Neural cell (in vitro differentiated cells): Measurements from ENCODE around the gene CCNT2. TPM values are rescaled to one million over a fixed set of nuclear protein-coding genes. Genes with fewer than 3 reads are reported as not detected.

ENCODE experiments used
- H2AFZ ChIP-seq: fragments of 200-600, 300-800 bp; sonication (generic), shearing (Covaris generic); 2 replicates; pipeline ENCODE4 v1.6.0; 2014; ENCODE audit warnings: low read depth, mild to moderate bottlenecking, antibody characterized with exemption, low read length, moderate library complexity
- H3F3A ChIP-seq: fragments of 200-600 bp; shearing (Covaris generic); 2 replicates; pipeline ENCODE4 v1.6.1; 2016; ENCODE audit warnings: mild to moderate bottlenecking, moderate library complexity, mixed read lengths, antibody characterized with exemption, low read length; ENCODE audit not compliant: insufficient read depth, poor library complexity, severe bottlenecking
- H3K27ac ChIP-seq: fragments of 200-600, 300-800 bp; sonication (generic), shearing (Covaris generic); 2 replicates; pipeline ENCODE4 v1.5.1; 2014; ENCODE audit warnings: mild to moderate bottlenecking, low read length, moderate library complexity
- H3K27me3 ChIP-seq: fragments of 300-800, 200-600 bp; sonication (generic), shearing (Covaris generic); 2 replicates; pipeline ENCODE4 v1.6.0; 2014; ENCODE audit warnings: mild to moderate bottlenecking, low read depth, low read length, moderate library complexity; ENCODE audit not compliant: insufficient read depth
- H3K36me3 ChIP-seq: fragments of 300-800, 200-600 bp; sonication (generic), shearing (Covaris generic); 2 replicates; pipeline ENCODE4 v1.5.1; 2014; ENCODE audit warnings: mild to moderate bottlenecking, antibody characterized with exemption, low read length, moderate library complexity; ENCODE audit not compliant: insufficient read depth
- H3K4me2 ChIP-seq: fragments of 300-800, 200-600 bp; sonication (generic), shearing (Covaris generic); 2 replicates; pipeline ENCODE4 v1.6.0; 2014; ENCODE audit warnings: mild to moderate bottlenecking, low read length
- H3K4me3 ChIP-seq: fragments of 300-800, 200-600 bp; sonication (generic), shearing (Covaris generic); 2 replicates; pipeline ENCODE4 v1.5.1; 2014; ENCODE audit warnings: mild to moderate bottlenecking, low read length, moderate library complexity
- H3K79me2 ChIP-seq: fragments of 200-600 bp; shearing (Covaris generic); replicated peaks from 2 replicates; pipeline ENCODE4 v1.6.0; 2014; ENCODE audit warnings: mild to moderate bottlenecking, low read length, moderate library complexity; ENCODE audit not compliant: insufficient read depth
- H3K9ac ChIP-seq: fragments of 300-800, 200-600 bp; sonication (generic), shearing (Covaris generic); 2 replicates; pipeline ENCODE4 v1.6.1; 2016; ENCODE audit warnings: mild to moderate bottlenecking, low read length, mixed read lengths
- H3K9me2 ChIP-seq: fragments of 200-600 bp; shearing (Covaris generic); 2 replicates; pipeline ENCODE4 v1.6.1; 2016; ENCODE audit warnings: mild to moderate bottlenecking, low read length, mixed read lengths; ENCODE audit not compliant: insufficient read depth
- H3K9me3 ChIP-seq: fragments of 200-600, 300-800 bp; sonication (generic), shearing (Covaris generic); 2 replicates; pipeline ENCODE4 v1.6.1; 2016; ENCODE audit warnings: mild to moderate bottlenecking, mixed run types, low read length, moderate library complexity, mixed read lengths
- H4K20me1 ChIP-seq: fragments of 200-600 bp; shearing (Covaris generic); 2 replicates; pipeline ENCODE4 v1.6.1; 2016; ENCODE audit warnings: mild to moderate bottlenecking, mixed run types; ENCODE audit not compliant: insufficient read depth
- CTCF ChIP-seq: fragments of 450-650 bp; IDR thresholded peaks from 2 replicates; pipeline ENCODE4 v1.5.1; 2014; ENCODE audit warnings: antibody characterized with exemption, mild to moderate bottlenecking, moderate library complexity; ENCODE audit not compliant: poor library complexity, severe bottlenecking
- EP300 ChIP-seq: fragments of 450-650 bp; conservative IDR thresholded peaks from 2 replicates; pipeline ENCODE4 v1.6.1; 2014; ENCODE audit warnings: antibody characterized with exemption, mild to moderate bottlenecking, moderate library complexity; ENCODE audit not compliant: poor library complexity, severe bottlenecking
- EZH2 ChIP-seq: fragments of 200-600, 300-800 bp; shearing (Covaris generic), sonication (generic); IDR thresholded peaks from 2 replicates; pipeline ENCODE4 v1.6.1; 2014; ENCODE audit warnings: antibody characterized with exemption, low read length, borderline replicate concordance, mild to moderate bottlenecking; ENCODE audit not compliant: insufficient read depth, poor library complexity, severe bottlenecking
- MXI1 ChIP-seq: fragments of 450-650 bp; conservative IDR thresholded peaks from 2 replicates; pipeline ENCODE4 v1.6.1; 2014; ENCODE audit warnings: antibody characterized with exemption, mild to moderate bottlenecking; ENCODE audit not compliant: poor library complexity, severe bottlenecking
- POLR2AphosphoS5 ChIP-seq: IDR thresholded peaks from 2 replicates; pipeline ENCODE4 v1.6.1; 2012
- RAD21 ChIP-seq: fragments of 450-650 bp; conservative IDR thresholded peaks from 2 replicates; pipeline ENCODE4 v1.6.1; 2014; ENCODE audit warnings: antibody characterized with exemption, mild to moderate bottlenecking, moderate library complexity
- REST ChIP-seq: IDR thresholded peaks from 2 replicates; pipeline ENCODE4 v1.6.1; 2012; ENCODE audit warnings: borderline replicate concordance
- SMC3 ChIP-seq: fragments of 450-650 bp; conservative IDR thresholded peaks from 2 replicates; pipeline ENCODE4 v1.6.1; 2014; ENCODE audit warnings: antibody characterized with exemption, mild to moderate bottlenecking, moderate library complexity; ENCODE audit not compliant: poor library complexity
- TAF1 ChIP-seq: IDR thresholded peaks from 2 replicates; pipeline ENCODE4 v1.6.1; 2012; ENCODE audit warnings: low read depth
- polyA plus RNA-seq: library from polyadenylated mRNA; depleted of rRNA; stranded (reverse); fragments of >200 nt; gene quantifications from 2 replicates; pipeline ENCODE4 v1.2.3, GENCODE V29; 2014

Gene CCNT2
- polyA plus RNA-seq, 1 donor from 2014 or later, result 134 TPM

- Histone ChIP-seq H3K9me2 (no peaks in the 10 kb centered on the region), H3K9ac (no peak overlapping the region), H2AFZ (no peak overlapping the region), H3K4me2 (no peak overlapping the region), H4K20me1 (peaks cover 18% of the 10 kb centered on the region), H3K4me3 (no peak overlapping the region), H3F3A (no peaks in the 10 kb centered on the region), H3K79me2 (peaks cover 96% of the 10 kb centered on the region), H3K36me3 (no peaks in the 10 kb centered on the region), H3K27ac (no peak overlapping the region), H3K9me3 (no peaks in the 10 kb centered on the region), H3K27me3 (no peaks in the 10 kb centered on the region)
- TF ChIP-seq RAD21 (no peak), EP300 (no peak), REST (no peak), POLR2AphosphoS5 (no peak), MXI1 (no peak), CTCF (no peak), EZH2 (no peak), SMC3 (no peak), TAF1 (no peak)
Measured at GRCh38 chr2:134924912-134925311, 6.3 kb downstream of the CCNT2 start.

GRCh38 chr2:134926231-134926931 is 7.8 kb downstream of the CCNT2 start:
- Histone ChIP-seq H3K9ac (no peak overlapping the region), H2AFZ (no peak overlapping the region), H3K4me2 (no peak overlapping the region), H3K27me3 (no peaks in the 10 kb centered on the region), H3K9me2 (no peaks in the 10 kb centered on the region), H3K9me3 (no peaks in the 10 kb centered on the region), H3K4me3 (no peak overlapping the region), H4K20me1 (peaks cover 19% of the 10 kb centered on the region), H3K27ac (no peak overlapping the region), H3F3A (no peaks in the 10 kb centered on the region), H3K79me2 (peaks cover 96% of the 10 kb centered on the region), H3K36me3 (no peaks in the 10 kb centered on the region)
- TF ChIP-seq REST, result no peak
- no peak for TF ChIP-seq EZH2
- no peak for TF ChIP-seq SMC3
- no peak for TF ChIP-seq POLR2AphosphoS5
- TF ChIP-seq CTCF, result no peak
- no peak for TF ChIP-seq TAF1
- no peak for TF ChIP-seq RAD21
- no peak for TF ChIP-seq EP300
- TF ChIP-seq MXI1, result no peak
